8988T (cell line): ENCODE data around the gene P3H3.
"Not testable (repeated sequence)": the region's sequence is repeated elsewhere in the genome, so short reads cannot be mapped to it uniquely, and the experiment has no call there.

Experiments
- DNase-seq: peaks from one replicate; pipeline ENCODE4 v3.0.0; 2011

P3H3 gene

DNA sequence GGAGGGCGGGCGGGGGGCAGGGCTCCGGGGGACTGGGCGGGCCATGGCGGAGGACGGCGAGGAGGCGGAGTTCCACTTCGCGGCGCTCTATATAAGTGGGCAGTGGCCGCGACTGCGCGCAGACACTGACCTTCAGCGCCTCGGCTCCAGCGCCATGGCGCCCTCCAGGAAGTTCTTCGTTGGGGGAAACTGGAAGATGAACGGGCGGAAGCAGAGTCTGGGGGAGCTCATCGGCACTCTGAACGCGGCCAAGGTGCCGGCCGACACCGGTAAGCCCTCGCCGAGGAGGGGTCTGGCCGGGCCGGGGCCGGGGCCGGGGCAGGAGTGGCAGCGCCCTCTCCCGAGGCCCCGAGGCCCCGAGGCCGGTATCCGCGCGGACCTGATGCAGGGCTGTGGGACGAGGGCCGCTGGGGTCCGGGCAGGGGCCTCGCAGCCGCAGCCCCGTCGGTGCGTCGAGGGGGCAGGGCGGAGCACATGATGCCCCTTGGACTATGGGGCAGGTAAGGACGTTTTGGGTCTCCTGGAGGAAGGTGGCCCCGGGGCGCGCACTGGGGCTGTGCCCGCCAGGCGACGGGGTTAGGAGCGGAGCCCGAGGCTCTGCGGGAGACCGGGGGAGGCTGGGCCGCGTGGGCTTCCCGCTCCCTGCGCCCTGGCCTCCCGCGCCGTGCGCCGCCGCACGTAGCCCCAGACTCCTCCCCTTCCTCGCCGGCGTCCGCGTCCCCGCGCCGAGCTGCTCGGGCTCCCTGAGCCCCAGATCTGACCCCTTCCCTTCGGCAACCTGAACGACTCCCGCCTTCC, 39.4 kb downstream of the P3H3 start, which contains the start of gene TPI1:
TSS of gene TPI1 (plus strand) at position 119 of the 798 bp plus-strand sequence. CDS start at position 155, 36 bp downstream.
- DNase-seq: peak; percentile 71

GRCh38 chr12:6868211-6869048, 40.2 kb downstream of the P3H3 start:
- DNase-seq: no peak

DNA sequence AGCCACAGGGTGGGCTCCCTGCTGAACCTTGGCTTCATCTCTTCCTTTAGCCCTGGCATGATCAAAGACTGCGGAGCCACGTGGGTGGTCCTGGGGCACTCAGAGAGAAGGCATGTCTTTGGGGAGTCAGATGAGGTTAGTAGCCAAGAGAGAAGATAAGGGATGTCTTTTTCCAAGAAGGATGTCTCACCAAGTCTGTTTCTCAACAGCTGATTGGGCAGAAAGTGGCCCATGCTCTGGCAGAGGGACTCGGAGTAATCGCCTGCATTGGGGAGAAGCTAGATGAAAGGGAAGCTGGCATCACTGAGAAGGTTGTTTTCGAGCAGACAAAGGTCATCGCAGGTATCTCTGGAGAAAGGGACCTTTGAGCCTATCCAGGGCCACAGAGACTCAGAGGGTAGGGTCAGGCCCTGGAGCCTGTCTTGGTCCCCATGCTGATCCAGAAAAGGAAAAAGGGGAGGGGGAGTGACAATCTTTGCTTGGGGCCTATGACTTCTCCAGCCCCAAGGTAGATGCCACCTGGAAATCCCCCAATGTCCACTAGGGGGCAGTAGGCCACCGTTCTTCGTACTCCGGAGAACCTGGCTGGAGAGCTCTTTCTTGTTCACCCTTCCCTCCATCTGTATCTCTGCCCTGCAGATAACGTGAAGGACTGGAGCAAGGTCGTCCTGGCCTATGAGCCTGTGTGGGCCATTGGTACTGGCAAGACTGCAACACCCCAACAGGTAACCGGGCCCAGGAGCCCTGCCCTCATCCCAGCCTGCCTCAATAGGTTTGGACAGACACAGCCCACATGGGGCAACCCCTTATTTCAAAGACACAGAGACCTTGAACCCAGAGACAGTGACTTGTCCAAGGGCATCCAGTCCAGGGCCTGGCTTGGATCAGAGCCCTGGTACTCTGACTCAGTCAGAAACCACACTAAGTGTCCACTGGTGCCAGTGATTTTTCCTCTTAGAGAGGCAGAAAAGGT, 41.1 kb downstream of the P3H3 start:
- DNase-seq: no peak

DNA sequence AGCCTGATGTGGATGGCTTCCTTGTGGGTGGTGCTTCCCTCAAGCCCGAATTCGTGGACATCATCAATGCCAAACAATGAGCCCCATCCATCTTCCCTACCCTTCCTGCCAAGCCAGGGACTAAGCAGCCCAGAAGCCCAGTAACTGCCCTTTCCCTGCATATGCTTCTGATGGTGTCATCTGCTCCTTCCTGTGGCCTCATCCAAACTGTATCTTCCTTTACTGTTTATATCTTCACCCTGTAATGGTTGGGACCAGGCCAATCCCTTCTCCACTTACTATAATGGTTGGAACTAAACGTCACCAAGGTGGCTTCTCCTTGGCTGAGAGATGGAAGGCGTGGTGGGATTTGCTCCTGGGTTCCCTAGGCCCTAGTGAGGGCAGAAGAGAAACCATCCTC, 42.1 kb downstream of the P3H3 start:
- DNase-seq: not testable (repeated sequence)

DNA sequence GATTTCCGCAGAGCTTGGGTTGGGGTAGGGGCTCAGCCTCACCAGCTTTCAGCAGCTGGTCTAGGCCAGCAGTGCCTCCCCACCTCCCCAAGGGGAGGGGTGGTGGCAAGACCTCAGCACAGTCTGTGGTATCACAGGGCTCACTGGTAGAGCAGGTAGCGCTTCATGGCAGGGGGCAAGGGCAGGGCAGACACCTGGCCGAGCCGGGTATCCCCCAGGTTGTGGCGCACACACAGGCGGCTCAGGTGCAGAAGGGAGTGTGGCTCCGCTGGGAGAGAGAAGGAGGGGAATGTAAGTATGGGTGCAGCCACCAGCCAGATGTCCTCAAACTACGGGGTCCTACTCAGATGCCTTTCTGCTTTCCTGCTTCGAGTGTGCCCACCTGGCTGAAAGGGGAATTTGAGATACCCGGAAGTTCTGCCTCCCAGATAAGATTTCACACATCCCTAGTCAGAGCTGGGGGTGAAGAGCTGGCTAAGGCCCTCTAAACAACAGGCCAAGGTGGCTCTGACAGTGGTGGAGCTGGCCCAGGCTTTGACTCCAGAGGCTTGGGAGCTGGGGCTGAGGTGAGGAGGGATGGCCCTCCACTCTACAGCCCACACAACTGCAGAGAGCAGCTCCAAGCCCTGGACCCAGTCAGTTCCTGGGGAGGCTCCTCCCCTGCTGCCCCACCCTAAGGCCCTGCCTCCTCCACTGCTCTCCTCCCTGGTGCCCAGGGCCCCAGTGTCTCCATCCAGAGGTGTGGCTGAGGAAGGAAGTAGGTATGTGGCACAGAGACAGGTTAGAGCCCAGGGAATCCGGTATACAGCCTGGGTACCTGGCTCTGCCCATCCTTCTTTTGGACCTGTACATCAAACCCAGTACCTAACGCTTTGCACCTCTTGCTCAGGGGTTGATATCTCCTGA, 43.1 kb downstream of the P3H3 start:
- peak; percentile 66 for DNase-seq

DNA sequence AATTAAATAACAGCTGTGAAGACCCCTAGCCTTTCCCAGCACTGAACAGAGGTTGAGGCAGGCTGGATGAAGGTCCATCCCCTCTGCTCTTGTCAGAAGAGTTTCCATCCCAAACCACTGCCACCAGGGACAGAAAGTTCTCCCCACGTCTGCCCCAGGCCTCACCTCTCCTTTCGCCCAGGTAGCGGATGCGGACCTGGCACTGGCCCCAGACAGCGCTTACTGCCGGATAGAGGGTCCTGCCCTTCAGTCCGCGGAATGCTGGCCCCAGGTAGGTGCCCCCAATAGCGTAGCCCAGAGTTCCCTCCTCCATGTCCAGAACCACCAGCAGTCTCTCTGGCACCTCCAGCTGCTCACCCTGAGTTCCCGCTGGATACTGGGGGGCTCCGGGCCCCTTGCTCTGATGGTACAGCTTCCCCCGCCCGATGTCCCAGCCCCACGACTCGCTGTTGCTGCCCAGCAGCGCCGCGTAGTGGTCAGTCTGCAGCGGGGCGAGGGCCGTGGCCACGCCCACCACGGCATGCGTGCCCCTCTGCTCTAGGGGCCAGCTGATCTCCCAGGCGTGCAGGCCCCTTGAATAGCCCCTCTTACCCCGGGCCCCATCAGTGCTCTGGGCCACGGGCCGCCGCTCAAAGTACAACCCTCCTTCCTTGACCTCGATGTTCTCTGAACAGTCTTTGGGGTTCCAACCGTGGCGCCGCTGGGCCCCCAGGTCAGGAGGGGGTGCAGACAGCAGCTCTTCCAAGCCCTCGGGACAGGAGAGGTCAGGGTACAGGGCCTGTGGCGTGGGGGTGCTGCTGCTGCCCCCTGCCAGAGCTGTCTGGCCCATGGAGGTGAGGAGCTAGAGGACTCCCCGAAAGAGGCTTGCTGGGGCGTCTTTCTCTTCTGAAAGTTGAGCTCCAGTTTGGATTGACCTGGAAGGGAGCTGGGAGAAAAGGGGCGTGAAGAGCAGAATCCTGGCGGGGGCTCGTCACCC, 44.2 kb downstream of the P3H3 start:
- DNase-seq: peak; percentile 81

DNA sequence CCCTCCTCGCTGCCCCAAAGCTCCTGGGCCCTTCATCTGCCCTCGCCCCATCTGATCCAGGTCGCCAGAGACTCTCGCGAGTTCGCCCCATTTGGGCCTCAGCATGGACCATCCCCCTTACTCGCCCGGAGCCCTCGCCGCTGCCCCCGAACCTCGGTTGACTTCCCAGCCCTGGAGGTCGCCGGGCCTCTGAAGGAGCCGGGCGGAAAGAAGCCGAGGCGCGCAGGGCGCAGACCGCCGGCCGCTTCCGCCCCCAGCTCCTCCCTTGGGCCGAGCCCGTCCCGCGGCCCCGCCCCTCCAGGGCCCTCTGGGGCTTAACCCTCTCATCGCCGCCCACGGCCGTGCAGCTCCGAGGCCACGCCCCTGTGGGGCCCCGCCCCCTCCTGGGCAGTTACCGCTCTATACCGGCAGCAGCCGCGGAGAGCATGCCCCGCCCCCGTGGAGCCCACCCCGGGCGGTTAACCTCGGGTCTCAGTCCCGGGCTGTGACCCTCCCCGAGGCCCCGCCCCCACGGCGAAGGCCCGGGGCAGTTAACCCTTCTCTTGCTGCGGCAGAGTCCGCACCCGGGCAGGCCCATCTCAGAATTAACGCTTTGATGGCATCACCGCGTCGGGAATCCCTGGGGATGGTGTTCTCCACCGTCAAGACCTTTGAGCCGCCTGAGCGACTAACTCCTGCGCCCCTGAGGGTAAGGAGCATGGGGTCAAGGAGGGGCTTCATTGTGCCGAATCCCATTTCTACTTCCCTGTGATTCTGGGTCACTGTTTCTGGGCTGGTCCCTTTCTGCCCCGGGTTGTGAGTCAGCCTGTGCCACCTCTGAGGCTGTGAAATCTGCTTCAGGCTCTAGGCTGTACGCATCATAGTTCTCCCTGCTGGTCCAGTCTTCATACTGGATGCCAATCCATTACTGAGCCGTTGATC, 45.1 kb downstream of the P3H3 start, which contains the start of gene SPSB2:
TSS of gene SPSB2 (minus strand) at position 210 of the 921 bp plus-strand sequence. CDS start 402 bp downstream, outside the sequence.
- peak; percentile 81 for DNase-seq

DNA sequence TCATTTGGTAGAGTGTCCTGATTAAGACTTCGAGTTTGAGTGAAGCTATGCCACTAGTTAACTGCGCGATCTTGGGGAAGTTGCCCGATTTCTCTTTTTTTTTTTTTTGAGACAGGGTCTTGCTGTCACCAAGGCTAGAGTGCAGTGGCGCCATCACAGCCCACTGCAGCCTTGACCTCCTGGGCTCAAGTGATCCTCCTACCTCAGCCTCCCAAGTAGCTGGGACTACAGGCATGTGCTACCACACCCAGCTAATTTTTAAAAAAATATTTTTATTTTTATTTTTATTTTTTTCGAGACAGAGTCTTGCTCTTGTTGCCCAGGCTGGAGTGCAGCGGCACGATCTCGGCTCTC, 45.8 kb downstream of the P3H3 start:
- not testable (repeated sequence) for DNase-seq

- not testable (repeated sequence) for DNase-seq
Measured at GRCh38 chr12:6879824-6880223, 51.6 kb downstream of the P3H3 start.

GRCh38 chr12:6883252-6883651, 55.0 kb downstream of the P3H3 start:
- no peak for DNase-seq

DNA sequence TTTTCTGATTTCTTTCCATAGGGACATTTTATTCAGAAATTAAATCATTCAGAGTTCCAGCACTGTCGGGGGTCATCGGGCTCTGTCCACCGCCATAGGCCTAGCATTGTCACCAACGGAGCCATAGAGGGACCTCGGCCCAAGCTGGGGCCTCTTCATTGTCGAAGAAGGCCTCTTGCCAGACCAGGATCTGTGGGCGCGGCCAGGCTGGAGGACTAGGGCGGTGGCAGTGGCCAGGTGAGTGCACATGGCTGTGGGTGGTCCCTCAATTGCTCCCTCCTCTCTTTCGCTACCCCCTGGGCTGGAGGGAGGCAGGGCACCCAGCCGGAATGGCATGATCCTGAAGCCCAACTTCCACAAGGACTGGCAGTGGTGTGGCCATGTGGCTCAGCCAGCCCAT, 55.5 kb downstream of the P3H3 start:
- DNase-seq: no peak

DNA sequence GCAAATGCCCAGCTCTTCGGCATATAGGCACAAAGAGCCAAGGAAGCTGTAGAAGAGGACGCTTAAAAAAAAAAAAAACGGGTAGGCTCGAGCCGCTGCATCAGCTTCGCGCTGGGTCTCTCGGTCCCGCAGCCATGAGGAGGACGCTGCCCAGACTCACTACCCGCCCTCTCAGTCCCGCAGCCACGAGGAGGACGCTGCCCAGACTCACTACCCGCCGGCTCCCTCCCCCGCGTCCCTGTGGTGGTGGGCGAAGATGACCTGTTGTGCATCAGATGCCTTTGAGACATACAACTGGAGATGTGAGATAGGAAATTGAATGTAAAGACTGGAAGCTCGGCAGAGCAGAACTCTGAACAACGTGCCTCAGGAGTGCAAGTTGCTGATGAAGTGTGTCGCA, 56.3 kb downstream of the P3H3 start:
- no peak for DNase-seq

DNA sequence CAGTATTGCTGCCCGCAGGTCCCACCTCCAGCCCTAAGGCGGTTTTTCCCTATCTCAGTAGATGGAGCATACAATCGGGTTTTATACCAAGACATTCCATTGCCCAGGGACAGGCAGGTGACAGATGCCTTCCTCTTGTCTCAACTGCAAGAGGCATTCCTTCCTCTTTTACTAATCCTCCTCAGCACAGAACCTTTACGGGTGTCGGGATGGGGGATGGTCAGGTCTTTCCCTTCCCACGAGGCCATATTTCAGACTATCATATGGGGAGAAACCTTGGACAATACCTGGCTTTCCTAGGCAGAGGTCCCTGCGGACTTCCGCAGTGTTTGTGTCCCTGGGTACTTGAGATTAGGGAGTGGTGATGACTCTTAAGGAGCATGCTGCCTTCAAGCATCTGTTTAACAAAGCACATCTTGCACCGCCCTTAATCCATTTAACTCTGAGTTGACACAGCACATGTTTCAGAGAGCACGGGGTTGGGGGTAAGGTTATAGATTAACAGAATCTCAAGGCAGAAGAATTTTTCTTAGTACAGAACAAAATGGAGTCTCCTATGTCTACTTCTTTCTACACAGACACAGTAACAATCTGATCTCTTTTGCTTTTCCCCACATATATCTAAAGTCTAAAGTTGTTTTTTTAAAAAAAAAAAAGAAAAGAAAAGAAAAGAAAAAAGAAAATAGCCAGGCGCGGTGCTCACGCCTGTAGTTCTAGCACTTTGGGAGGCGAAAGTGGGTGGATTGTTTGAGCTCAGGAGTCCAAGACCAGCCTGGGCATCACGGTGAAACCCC, 58.2 kb downstream of the P3H3 start:
- not testable (repeated sequence) for DNase-seq

DNA sequence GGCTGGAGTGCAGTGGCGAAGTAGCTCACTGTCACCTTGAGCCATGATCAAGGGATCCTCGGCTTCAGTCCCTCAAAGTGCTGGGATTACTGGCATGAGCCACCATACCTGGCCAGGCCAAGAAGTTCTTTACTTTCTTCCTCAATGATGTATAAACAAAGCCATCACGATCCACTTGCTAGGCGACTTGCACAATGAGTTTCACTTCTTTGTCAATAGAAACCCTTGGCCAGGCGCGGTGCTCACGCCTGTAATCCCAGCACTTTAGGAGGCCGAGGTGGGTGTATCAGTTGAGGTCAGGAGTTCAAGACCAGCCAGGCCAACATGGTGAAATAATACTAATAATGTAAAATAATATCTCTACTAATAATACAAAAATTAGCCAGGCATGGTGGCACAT, 59.3 kb downstream of the P3H3 start:
- no peak for DNase-seq

GRCh38 chr12:6888360-6888759, 60.2 kb downstream of the P3H3 start:
- no peak for DNase-seq

- DNase-seq: not testable (repeated sequence)
Measured at GRCh38 chr12:6888794-6889193, 60.6 kb downstream of the P3H3 start.
